Measurements from ENCODE around the gene ELFN2. TPM values are rescaled to one million over a fixed set of nuclear protein-coding genes. Genes with fewer than 3 reads are reported as not detected.

The ELFN2 gene
- total and polyA plus RNA-seq, 2 of the 13 experiments (the other 11 are each of a cell fraction or from before 2014, with no cell fraction given): 0.01 TPM; not detected in 1

DNA sequence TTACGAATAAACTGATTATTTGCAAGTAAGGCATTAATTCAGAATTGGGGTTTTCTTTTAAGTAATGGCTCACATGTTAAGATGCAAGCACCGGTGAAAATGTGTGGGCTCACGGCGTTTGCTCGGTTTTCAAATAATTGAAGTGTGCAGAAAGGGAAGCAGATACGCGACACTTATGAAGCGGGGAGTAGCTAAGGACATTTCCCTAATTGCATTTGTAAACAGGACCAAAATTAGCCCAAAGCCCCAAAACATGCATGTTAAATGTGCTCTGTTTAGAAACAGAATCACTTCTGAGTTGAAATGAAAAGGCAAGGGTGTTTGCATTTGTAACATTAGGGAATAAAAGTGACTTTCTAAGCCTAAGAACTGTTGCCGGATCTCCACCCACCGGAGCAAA is 61.3 kb downstream of the ELFN2 start:
- DNase-seq (ENCODE audit: low spot score): no peak
- no peak overlapping the region for H3K9ac ChIP-seq (ENCODE audit: insufficient read depth, low read depth, low read length)
- H3K4me2 ChIP-seq (ENCODE audit: low read depth, low read length): no peak overlapping the region
- ATAC-seq: no peak
- no peak overlapping the region for H3K27ac ChIP-seq (ENCODE audit: extremely low read length, insufficient read depth, low read length)
- ChIA-PET CTCF (ENCODE audit: low intra/inter-chr PET ratio, low total read pairs) (no interaction called here), POLR2A (no interaction called here)
- in situ Hi-C loops (cut with HindIII; ENCODE audit: extremely low pct_ligation_motif_present, low pct_unique_long_range_greater_than_20kb): no loop called here
- 79% methylated on average over 8 of the region's 10 CpGs for WGBS (ENCODE audit: low lambda C conversion rate)
- H4K20me1 ChIP-seq (ENCODE audit: insufficient read depth, low read length): no peaks in the 10 kb centered on the region
- no peak overlapping the region for H2AFZ ChIP-seq (ENCODE audit: low read length)
- no peaks in the 10 kb centered on the region for H3K36me3 ChIP-seq (replicated peaks in 1 of 2; ENCODE audit: control insufficient read depth in 1 of 2, insufficient read depth in 2 of 2, low read length in 2 of 2)
- no peak for TF ChIP-seq YEATS4 (CRISPR knock-in tag; IDR thresholded peaks at IDR 0.05; ENCODE audit: borderline replicate concordance)
- no peak for TF ChIP-seq TBX3 (IDR thresholded peaks at IDR 0.05; ENCODE audit: borderline replicate concordance)
- no peak for TF ChIP-seq KLF15 (CRISPR knock-in tag; IDR thresholded peaks at IDR 0.05; ENCODE audit: borderline replicate concordance)
- no peak for TF ChIP-seq MBD4 (IDR thresholded peaks at IDR 0.05; ENCODE audit: borderline replicate concordance, low read length)
- TF ChIP-seq ZNF501 (CRISPR knock-in tag; IDR thresholded peaks at IDR 0.05): no peak
- TF ChIP-seq NFRKB (IDR thresholded peaks at IDR 0.05): no peak
- TF ChIP-seq CREB1 (IDR thresholded peaks at IDR 0.05): no peak
- no peak for TF ChIP-seq CREB1 (CRISPR knock-in tag; IDR thresholded peaks at IDR 0.05)
- TF ChIP-seq MYC (CRISPR knock-in tag; IDR thresholded peaks at IDR 0.05; ENCODE audit: borderline replicate concordance): no peak
- TF ChIP-seq DRAP1 (CRISPR knock-in tag; IDR thresholded peaks at IDR 0.05): no peak
- no peak for TF ChIP-seq ZNF296 (CRISPR knock-in tag; conservative IDR thresholded peaks at IDR 0.05)
- TF ChIP-seq ZNF598 (CRISPR knock-in tag; IDR thresholded peaks at IDR 0.05; ENCODE audit: borderline replicate concordance): no peak
- TF ChIP-seq TOE1 (CRISPR knock-in tag; IDR thresholded peaks at IDR 0.05): no peak
- no peak for TF ChIP-seq AKNA (CRISPR knock-in tag; IDR thresholded peaks at IDR 0.05; ENCODE audit: borderline replicate concordance)
- no peak for TF ChIP-seq HOXD1 (CRISPR knock-in tag; IDR thresholded peaks at IDR 0.05)
- H3K27me3 ChIP-seq (ENCODE audit: control insufficient read depth in 1 of 2, insufficient read depth in 2 of 2, low read length in 2 of 2): peaks cover 13 to 58% of the 10 kb centered on the region in 2 experiments
- no peaks in the 10 kb centered on the region for H3K9me3 ChIP-seq (ENCODE audit: low read length)
- intact Hi-C loops (cut with micrococcal nuclease; ENCODE audit: unreplicated experiment): no loop called here
- H3K79me2 ChIP-seq (ENCODE audit: insufficient read depth, low read length): no peaks in the 10 kb centered on the region
- no TSS peak for BruUV-seq (replicated peaks)
- peaks cover 8% of the 10 kb centered on the region; the same call in 1 of the 2 replicates for H3K4me1 ChIP-seq (ENCODE audit: insufficient read depth, low read length)
- H3K4me3 ChIP-seq (replicated peaks in 1 of 3; ENCODE audit: insufficient read depth in 1 of 3, low read depth in 2 of 3, low read length in 3 of 3): no peak overlapping the region
- no peak for FAIRE-seq

Data from HepG2 (cell line).